HUDEP-2 (cell line): ENCODE measurements around the gene RAB11FIP3.

ENCODE experiments used
- DNase-seq, 76 experiments: peaks; one replicate each; lab custom pipeline; 2025; ENCODE audit not compliant: unreplicated experiment in 76 of 76; lab: John Stamatoyannopoulos, UW

RAB11FIP3 gene

GRCh38 chr16:389352-389751, 36.1 kb upstream of the RAB11FIP3 start:
- DNase-seq = no peak

DNA sequence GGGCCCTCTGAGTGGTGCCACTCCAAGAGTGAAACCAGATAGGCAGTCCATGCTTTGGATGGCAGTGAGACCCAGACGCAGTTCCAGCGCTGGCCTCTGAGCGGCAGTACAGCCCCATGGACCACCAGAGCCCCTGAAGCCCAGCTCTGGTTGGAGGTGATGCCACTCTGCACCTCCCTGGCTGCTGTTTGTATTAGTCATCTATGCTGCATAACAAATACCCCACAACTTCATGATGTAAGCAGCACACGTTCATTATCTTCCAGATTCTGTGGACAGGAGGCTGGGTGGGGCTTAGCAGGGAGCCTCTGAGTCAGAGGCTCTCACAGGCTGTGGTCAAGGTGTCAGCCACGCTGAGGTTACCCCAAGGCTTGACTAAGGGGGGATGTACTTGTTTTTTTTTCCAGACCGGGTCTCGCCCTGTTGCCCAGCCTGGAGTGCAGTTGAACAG, 33.5 kb upstream of the RAB11FIP3 start:
- DNase-seq = peak in 66 of 76 experiments; percentile 20 to 80 (median 54)

GRCh38 chr16:392450-393030, 32.9 kb upstream of the RAB11FIP3 start:
- DNase-seq = no peak

DNA sequence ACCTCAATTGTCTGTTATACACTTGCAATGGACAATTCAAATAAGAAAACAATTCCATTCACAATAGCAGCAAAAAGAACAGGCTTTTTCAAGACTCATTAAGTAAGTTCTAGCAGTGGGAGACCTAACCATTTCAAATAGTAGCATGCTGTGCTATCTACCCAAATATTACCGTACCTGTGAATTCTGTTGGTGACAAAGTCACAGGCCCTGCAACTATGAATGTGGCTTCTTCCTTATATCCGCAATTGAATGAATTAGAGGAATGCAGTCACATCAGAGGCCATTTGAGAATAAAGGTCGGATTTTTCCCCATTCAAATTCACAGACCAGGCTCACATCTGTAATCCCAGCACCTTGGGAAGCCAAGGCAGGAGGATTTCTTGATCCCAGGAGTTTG, 29.2 kb upstream of the RAB11FIP3 start:
- DNase-seq = peak in 8 of 76 experiments; percentile 19 to 62 (median 42)

DNA sequence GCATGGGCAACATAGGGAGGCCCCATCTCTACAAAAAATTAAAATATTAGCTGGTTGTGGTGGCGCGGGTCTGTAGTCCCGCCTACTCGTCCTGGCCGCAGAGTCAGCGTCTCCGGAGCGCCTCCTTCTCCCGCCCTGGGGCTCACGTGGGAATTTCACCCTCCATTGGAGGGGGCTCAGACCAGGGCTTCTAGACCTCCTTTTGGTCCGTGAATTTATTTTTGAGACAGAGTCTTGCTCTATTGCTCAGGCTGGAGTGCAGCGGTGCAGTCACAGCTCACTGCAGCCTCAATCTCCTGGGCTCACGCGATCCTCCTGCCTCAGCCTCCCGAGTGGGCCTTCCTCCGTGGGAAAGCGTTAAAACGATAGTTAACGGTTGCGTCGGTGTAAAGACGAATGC, 28.8 kb upstream of the RAB11FIP3 start:
- DNase-seq = peak in 68 of 76 experiments; percentile 25 to 81 (median 62)

- DNase-seq = peak in 24 of 76 experiments; percentile 9 to 60 (median 34)
These were observed 28.3 kb upstream of the RAB11FIP3 start, which contains the start of gene NME4 for GRCh38 chr16:397135-397661. NME4 (plus strand) TSS chr16:397199; CDS start chr16:397223, 24 bp downstream.

DNA sequence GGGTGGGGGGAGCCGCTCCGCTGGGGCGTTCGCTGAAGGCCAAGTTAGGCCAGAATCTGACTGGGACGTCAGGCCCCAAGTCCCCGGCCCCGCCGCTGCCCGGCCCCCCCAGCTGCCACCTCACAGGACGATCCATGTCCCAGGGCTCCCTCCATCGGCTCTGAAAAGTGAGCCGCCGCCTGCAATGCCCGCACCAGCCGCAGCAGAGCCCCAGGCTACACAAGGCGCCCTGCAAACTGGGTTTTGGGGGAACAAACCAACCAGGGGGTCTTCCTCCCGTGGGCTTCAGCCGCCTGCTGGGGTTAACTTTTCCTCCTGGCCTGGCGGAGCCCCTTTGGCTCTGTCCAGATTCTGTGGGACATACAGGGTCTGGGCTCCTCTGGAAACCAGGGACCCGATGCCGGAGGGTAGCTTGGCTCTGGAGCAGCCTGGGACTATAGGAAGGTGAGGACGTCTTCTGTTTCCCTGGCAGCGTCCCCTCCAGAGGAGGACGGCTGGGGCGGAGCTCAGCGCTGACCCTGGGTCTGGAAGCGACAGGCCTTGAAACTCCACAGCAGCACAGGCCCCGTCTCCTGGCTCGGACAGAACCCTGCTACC, 27.6 kb upstream of the RAB11FIP3 start:
- DNase-seq = peak in 58 of 76 experiments; percentile 15 to 78 (median 50)

DNA sequence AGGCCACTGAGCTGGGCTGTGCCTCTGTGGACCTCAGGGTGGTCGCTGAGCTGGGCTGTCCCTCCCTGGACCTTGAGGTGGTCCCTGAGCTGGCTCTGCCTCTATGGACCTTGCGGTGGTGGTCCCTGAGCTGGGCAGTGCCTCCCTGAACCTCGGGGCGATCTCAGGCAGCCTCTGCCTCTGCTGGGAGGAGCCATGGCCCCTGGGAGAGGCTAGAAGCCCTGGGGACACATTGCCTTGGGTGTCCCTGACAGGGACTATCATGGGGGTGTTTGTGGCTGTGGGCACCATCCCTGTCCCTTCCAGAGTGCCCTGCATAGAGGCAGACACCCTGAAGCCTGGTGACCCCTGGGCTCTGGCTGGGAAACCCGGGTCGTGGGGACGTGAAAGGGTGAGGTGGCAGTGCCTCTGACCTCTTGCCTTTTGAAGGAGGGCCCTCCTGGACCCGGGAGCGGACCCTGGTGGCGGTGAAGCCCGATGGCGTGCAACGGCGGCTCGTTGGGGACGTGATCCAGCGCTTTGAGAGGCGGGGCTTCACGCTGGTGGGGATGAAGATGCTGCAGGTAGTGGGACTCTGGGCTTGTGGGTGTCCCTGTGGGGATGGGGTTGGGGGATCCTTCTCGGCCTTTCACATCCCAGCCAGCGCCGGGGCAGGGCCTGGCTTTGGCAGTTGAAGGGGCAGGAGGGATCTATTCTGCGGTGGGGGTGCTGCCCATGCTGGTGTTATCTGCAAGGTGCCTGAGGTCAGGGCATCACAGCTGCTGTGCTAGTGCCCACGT, 26.7 kb upstream of the RAB11FIP3 start:
- DNase-seq = peak in 49 of 76 experiments; percentile 33 to 84 (median 62)

GRCh38 chr16:399340-400019, 26.0 kb upstream of the RAB11FIP3 start:
- DNase-seq = peak in 65 of 76 experiments; percentile 18 to 84 (median 63)

GRCh38 chr16:400061-400591, 25.3 kb upstream of the RAB11FIP3 start:
- peak in 17 of 76 experiments; percentile 9 to 62 (median 25) for DNase-seq

GRCh38 chr16:401468-402348, 23.7 kb upstream of the RAB11FIP3 start, which contains the start of gene DECR2:
DECR2 (plus strand) TSS chr16:401885; CDS start chr16:401964, 79 bp downstream.
- DNase-seq = peak in 73 of 76 experiments; percentile 26 to 98 (median 91)

GRCh38 chr16:404971-405486, 20.4 kb upstream of the RAB11FIP3 start:
- no peak for DNase-seq

GRCh38 chr16:405548-406506, 19.6 kb upstream of the RAB11FIP3 start:
- no peak for DNase-seq

- no peak for DNase-seq
These were observed 18.2 kb upstream of the RAB11FIP3 start for GRCh38 chr16:407253-407652.

GRCh38 chr16:410516-411178, 14.8 kb upstream of the RAB11FIP3 start:
- no peak for DNase-seq

- no peak for DNase-seq
These were observed 13.7 kb upstream of the RAB11FIP3 start for GRCh38 chr16:411576-412265.
